Osteocyte (in vitro differentiated cells): ENCODE data around the gene CPE. TPM values are rescaled to one million over a fixed set of nuclear protein-coding genes. Genes with fewer than 3 reads are reported as not detected.

Source experiments
- DNase-seq: peaks from one replicate; pipeline ENCODE4 v3.0.0; 2021; ENCODE audit warnings: mixed read lengths; ENCODE audit not compliant: unreplicated experiment; ENCODE audit errors: extremely low spot score
- H3K27ac Mint-ChIP-seq: one replicate; pipeline ENCODE4 v1.8.0; 2021; ENCODE audit warnings: mild to moderate bottlenecking, mixed read lengths; ENCODE audit not compliant: unreplicated experiment
- H3K27me3 Mint-ChIP-seq: one replicate; pipeline ENCODE4 v1.8.0; 2021; ENCODE audit warnings: mixed read lengths; ENCODE audit not compliant: unreplicated experiment
- H3K36me3 Mint-ChIP-seq: one replicate; pipeline ENCODE4 v1.8.0; 2021; ENCODE audit warnings: mixed read lengths; ENCODE audit not compliant: unreplicated experiment
- H3K4me1 Mint-ChIP-seq: one replicate; pipeline ENCODE4 v1.8.0; 2021; ENCODE audit warnings: mixed read lengths; ENCODE audit not compliant: unreplicated experiment
- H3K4me3 Mint-ChIP-seq: one replicate; pipeline ENCODE4 v1.8.0; 2021; ENCODE audit warnings: mild to moderate bottlenecking, moderate library complexity, mixed read lengths; ENCODE audit not compliant: unreplicated experiment
- H3K9me3 Mint-ChIP-seq: one replicate; pipeline ENCODE4 v1.8.0; 2021; ENCODE audit warnings: mixed read lengths; ENCODE audit not compliant: unreplicated experiment
- total RNA-seq: library from RNA; stranded (reverse); gene quantifications from 2 replicates; pipeline ENCODE4 v1.2.1, GENCODE V29; 2021
- TF ChIP-seq, protein P1 (sequence below): fragments of 200-600 bp; sonication (generic); IDR thresholded peaks from 2 replicates; pipeline ENCODE4 v1.5.0; 2021; ENCODE audit warnings: antibody characterized with exemption, mild to moderate bottlenecking, moderate library complexity

CPE gene
- total RNA-seq, 1 donor from 2014 or later = 195 TPM

DNA sequence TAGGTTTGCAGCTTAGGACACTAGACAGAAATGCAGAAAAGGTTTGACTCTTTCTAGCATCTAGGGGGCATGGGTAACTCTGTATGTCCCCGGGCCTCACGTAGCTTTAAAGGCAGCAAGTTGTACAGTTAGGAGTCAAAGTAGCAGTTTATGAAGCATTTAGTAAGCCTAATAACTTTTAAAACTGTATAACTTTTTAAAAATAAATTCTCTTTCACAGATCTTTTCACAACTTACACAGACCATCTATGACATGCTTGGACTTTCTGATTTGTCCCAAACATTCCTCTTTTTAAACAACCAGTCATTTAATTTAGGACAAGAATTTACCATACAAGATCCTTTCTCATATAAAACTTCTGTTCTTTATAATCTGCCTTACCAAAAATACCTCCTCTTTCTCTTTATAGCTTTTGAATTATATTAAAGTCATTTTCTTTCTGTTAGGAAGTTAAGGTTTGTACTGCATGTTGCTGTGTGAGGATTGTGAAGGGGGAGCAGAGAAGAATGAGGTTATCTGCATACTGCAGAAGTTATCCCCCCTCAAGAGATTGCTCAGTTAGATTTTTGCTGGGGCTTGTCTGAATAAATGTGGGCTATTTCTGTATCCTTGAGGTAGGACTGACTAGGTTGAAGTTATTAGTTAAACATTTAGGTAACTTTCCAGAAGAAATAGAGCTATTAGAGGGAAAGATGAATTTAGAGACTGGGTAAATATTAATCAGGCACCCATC, 94.3 kb downstream of the CPE start:
- no peak for DNase-seq
- Mint-ChIP-seq H3K27ac (no peak overlapping the region), H3K36me3 (peaks cover 36% of the 10 kb centered on the region), H3K27me3 (no peaks in the 10 kb centered on the region), H3K4me3 (no peak overlapping the region), H3K9me3 (peaks cover 12% of the 10 kb centered on the region), H3K4me1 (peaks cover 2% of the 10 kb centered on the region)
- TF ChIP-seq, protein P1, sequence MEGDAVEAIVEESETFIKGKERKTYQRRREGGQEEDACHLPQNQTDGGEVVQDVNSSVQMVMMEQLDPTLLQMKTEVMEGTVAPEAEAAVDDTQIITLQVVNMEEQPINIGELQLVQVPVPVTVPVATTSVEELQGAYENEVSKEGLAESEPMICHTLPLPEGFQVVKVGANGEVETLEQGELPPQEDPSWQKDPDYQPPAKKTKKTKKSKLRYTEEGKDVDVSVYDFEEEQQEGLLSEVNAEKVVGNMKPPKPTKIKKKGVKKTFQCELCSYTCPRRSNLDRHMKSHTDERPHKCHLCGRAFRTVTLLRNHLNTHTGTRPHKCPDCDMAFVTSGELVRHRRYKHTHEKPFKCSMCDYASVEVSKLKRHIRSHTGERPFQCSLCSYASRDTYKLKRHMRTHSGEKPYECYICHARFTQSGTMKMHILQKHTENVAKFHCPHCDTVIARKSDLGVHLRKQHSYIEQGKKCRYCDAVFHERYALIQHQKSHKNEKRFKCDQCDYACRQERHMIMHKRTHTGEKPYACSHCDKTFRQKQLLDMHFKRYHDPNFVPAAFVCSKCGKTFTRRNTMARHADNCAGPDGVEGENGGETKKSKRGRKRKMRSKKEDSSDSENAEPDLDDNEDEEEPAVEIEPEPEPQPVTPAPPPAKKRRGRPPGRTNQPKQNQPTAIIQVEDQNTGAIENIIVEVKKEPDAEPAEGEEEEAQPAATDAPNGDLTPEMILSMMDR = no peak

DNA sequence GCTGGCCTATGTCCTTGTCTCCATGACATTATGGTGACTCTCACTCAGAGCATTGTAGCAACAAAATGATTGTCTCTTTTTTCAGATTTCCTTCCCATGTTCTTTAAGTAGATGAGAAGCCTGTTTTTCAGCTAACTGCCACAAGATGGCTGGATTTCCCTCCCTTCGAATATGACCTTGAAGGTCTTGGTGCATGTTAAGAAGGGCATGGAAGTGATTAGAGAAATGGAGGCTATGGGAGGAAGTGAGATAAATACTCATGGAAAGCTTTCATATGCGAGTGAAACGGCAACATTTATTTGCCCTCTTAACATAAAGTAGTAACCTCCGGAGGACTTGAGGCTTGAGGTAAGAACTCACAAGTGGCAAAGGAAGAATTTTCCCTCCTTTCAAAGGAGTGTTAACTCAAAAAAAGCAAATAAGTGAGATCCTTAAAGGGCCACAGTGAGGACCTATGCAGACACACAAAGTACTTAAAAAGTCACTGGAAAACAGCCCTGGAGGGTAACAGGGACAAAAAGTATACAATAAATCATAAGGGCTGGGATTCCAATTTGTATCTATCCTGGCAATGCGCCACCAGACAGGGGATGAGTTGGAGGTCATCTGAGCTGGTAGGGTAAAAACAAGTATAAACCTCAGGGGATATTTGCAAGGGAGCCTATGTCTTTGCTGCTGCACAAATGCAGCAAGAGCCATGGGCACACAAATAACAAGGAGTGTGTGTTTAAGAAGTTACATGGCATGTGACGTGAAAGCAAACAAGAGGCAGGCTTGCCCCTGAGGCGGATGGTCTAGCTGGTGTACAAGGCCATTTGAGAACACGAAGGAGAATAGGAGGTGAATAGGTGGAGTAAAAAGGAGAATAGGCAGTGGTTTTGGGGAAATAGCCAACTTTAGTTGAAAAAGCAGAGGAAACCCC, 96.2 kb downstream of the CPE start:
- Mint-ChIP-seq H3K4me1 (peaks cover 3% of the 10 kb centered on the region), H3K9me3 (peaks cover 12% of the 10 kb centered on the region), H3K27me3 (no peaks in the 10 kb centered on the region), H3K36me3 (peaks cover 40% of the 10 kb centered on the region), H3K4me3 (no peak overlapping the region), H3K27ac (no peak overlapping the region)
- DNase-seq = no peak
- TF ChIP-seq, protein P1 = no peak

DNA sequence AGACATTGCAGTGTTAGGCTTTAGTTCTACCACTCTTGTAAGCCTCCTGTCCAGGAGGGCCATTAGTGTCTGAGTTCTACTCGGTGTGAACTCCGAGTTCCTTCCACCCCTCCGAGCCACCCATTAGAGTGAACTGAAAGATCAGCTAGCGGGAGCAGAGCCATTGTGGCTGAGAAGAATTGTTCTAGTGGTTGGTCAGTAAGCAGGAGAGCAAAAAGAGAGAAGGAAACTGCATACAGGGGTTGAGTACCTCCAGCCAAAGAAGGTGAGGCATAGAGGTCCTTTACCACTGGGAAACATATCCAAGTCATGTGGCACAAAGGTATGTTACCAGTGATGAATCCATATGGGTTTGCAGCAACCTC, 96.9 kb downstream of the CPE start:
- DNase-seq = no peak
- Mint-ChIP-seq H3K36me3 (peaks cover 37% of the 10 kb centered on the region), H3K27me3 (no peaks in the 10 kb centered on the region), H3K9me3 (peaks cover 12% of the 10 kb centered on the region), H3K27ac (no peak overlapping the region), H3K4me3 (no peak overlapping the region), H3K4me1 (peaks cover 3% of the 10 kb centered on the region)
- TF ChIP-seq, protein P1 = no peak

DNA sequence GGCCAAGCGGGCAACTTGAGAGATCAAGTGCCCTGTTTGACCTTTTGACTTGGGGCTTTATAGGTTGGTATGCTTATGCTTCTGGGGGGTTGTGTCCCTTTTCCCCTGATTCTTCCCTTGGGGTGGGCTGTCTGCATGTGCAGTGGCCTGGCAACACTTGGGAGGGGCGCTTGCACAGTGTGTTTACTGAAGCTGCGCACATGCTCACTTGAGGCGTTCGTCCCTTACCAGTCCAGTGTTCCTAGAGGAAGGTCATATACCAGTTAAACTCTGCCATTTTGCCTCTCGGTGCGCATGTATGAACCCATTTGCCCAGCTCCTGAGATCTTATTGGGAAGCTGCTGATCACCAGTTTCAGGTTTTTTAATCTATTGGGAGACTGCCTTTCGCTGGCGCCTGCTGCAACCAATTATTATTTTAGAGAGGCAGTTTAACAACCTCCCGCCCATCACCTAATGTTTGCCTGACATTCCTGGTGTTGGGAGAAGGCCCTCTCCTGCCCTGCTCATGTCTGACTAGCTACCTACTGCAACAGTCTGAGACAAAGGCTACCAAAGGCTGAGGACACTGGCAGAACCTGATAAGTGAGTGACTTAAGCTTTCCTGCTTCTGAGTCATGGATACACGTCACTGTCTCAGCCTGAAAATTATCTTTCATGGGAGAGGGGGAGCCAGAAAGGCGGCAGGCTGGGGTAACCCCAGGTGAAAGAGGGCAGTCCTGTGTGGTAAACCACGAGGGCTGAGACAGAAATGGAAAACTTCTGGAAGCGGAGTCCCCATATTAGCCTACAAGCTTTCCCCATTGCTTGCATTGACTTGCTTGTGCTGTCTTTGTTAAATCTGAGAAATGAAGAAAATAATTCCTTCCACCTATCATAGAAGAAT, 97.6 kb downstream of the CPE start:
- no peak overlapping the region for H3K27ac Mint-ChIP-seq
- H3K9me3 Mint-ChIP-seq = peaks cover 12% of the 10 kb centered on the region
- H3K36me3 Mint-ChIP-seq = peaks cover 31% of the 10 kb centered on the region
- peaks cover 9% of the 10 kb centered on the region for H3K4me1 Mint-ChIP-seq
- DNase-seq = no peak
- no peak overlapping the region for H3K4me3 Mint-ChIP-seq
- H3K27me3 Mint-ChIP-seq = no peaks in the 10 kb centered on the region
- TF ChIP-seq, protein P1 = no peak
